GM12878 (cell line): ENCODE data around the gene UBE2E2. TPM values are rescaled to one million over a fixed set of nuclear protein-coding genes. Genes with fewer than 3 reads are reported as not detected.

ENCODE experiments used
- ATAC-seq: fragments of 200-7000 bp; cut with Tn5 transposase; 3 replicates; pipeline ENCODE4 v1.9.1; 2020; ENCODE audit warnings: mild to moderate bottlenecking, moderate library complexity
- BruUV-seq: library from RNA; stranded (reverse); fragments of 400-500 nt; replicated peaks from 2 replicates; lab custom pipeline; 2021; lab: Mats Ljungman, UMichigan
- CTCF ChIA-PET: fragments of 300-600 bp; sonication (Branson Sonifier 250); formaldehyde crosslinking; extraction: SDS; loops from one replicate; lab custom pipeline; 2021; ENCODE audit warnings: inconsistent platforms; lab: Yijun Ruan, JAX
- POLR2A ChIA-PET: fragments of 350-600 bp; formaldehyde crosslinking; extraction: SDS; loops from one replicate; lab custom pipeline; 2021; ENCODE audit warnings: inconsistent platforms; lab: Charles Lee
- RAD21 ChIA-PET: fragments of 300-600 bp; sonication (Branson Sonifier 250); formaldehyde crosslinking; loops from one replicate; lab custom pipeline; 2023; ENCODE audit warnings: antibody characterized with exemption; ENCODE audit not compliant: unreplicated experiment; lab: Charles Lee
- SMC1A ChIA-PET: fragments of 300-600 bp; sonication (Branson Sonifier 250); formaldehyde crosslinking; loops from one replicate; lab custom pipeline; 2023; ENCODE audit not compliant: unreplicated experiment, uncharacterized antibody; lab: Charles Lee
- DNase-seq: peaks from one replicate; pipeline ENCODE4 v3.0.0-alpha.2; 2011; ENCODE audit warnings: low read depth, low spot score
- FAIRE-seq: peaks from 3 replicates; lab custom pipeline; 2011; peaks lifted over from hg19 to GRCh38; lab: Jason Lieb, UNC
- H2AFZ ChIP-seq: 2 replicates; pipeline ENCODE4 v1.6.0; 2011; ENCODE audit warnings: low read depth, low read length, control low read depth; ENCODE audit not compliant: control insufficient read depth
- H3K27ac ChIP-seq: 2 replicates; pipeline ENCODE4 v1.5.1; 2011; ENCODE audit warnings: control low read depth; ENCODE audit not compliant: control insufficient read depth, insufficient read depth
- H3K27me3 ChIP-seq, 2 experiments: replicated peaks in 1 of 2; 2 replicates each; pipeline versions ENCODE4 v1.6.0 to v1.6.1; 2011; ENCODE audit warnings: low read length in 1 of 2; ENCODE audit not compliant: control insufficient read depth in 2 of 2, insufficient read depth in 2 of 2
- H3K36me3 ChIP-seq, 2 experiments: 2 replicates each; pipeline ENCODE4 v1.5.1; 2011; ENCODE audit warnings: low read length in 1 of 2; ENCODE audit not compliant: control insufficient read depth in 2 of 2, insufficient read depth in 2 of 2
- H3K4me1 ChIP-seq: 2 replicates; pipeline ENCODE4 v1.6.1; 2011; ENCODE audit warnings: mild to moderate bottlenecking, low read length, moderate library complexity, mixed read lengths; ENCODE audit not compliant: control insufficient read depth, insufficient read depth
- H3K4me2 ChIP-seq: 2 replicates; pipeline ENCODE4 v1.6.0; 2011; ENCODE audit warnings: control low read depth; ENCODE audit not compliant: control insufficient read depth, insufficient read depth
- H3K4me3 ChIP-seq: fragments of 200-600 bp; sonication (generic); 2 replicates; pipeline ENCODE4 v1.5.1; 2016
- H3K79me2 ChIP-seq: 2 replicates; pipeline ENCODE4 v1.6.0; 2011; ENCODE audit warnings: low read length; ENCODE audit not compliant: control insufficient read depth, insufficient read depth
- H3K9ac ChIP-seq: 2 replicates; pipeline ENCODE4 v1.8.0; 2011; ENCODE audit warnings: low read length, control low read depth, mixed read lengths; ENCODE audit not compliant: control insufficient read depth, insufficient read depth
- H3K9me3 ChIP-seq: replicated peaks from 3 replicates; pipeline ENCODE4 v1.5.1; 2011; ENCODE audit warnings: mild to moderate bottlenecking, low read length; ENCODE audit not compliant: control insufficient read depth, insufficient read depth
- H4K20me1 ChIP-seq: 2 replicates; pipeline ENCODE4 v1.6.0; 2011; ENCODE audit not compliant: control insufficient read depth, insufficient read depth
- ATF7 ChIP-seq: fragments of 450-650 bp; IDR thresholded peaks from 2 replicates; pipeline ENCODE4 v1.6.1; 2016; ENCODE audit warnings: low read depth, mild to moderate bottlenecking
- MYB ChIP-seq: fragments of 150-350 bp; IDR thresholded peaks from 2 replicates; pipeline ENCODE4 v1.6.1; 2014; ENCODE audit warnings: mild to moderate bottlenecking, low read depth, low read length, borderline replicate concordance
- POLR2A ChIP-seq: IDR thresholded peaks from 2 replicates; pipeline ENCODE4 v1.6.1; 2011; ENCODE audit warnings: low read depth, mild to moderate bottlenecking, low read length
- SIX5 ChIP-seq: IDR thresholded peaks from 2 replicates; pipeline ENCODE4 v1.6.1; 2011; ENCODE audit warnings: mild to moderate bottlenecking, low read depth, low read length, moderate library complexity; ENCODE audit not compliant: severe bottlenecking
- TCF3 ChIP-seq: IDR thresholded peaks from 2 replicates; pipeline ENCODE4 v1.6.1; 2012; ENCODE audit warnings: low read depth, mild to moderate bottlenecking, low read length, borderline replicate concordance; ENCODE audit not compliant: insufficient read depth
- WGBS: methylation state at CpG from one replicate; pipeline ENCODE4 v1.1.6; 2016; ENCODE audit warnings: low lambda C conversion rate; ENCODE audit not compliant: insufficient replicate concordance, insufficient coverage; ENCODE audit errors: missing lambda C conversion rate; 5-methylcytosine and 5-hydroxymethylcytosine counted together
- in situ Hi-C: fragments of 300-500 bp; cut with MboI; formaldehyde crosslinking; loops from 9 replicates; pipeline ENCODE4 v1.14.3; 2018; ENCODE audit warnings: mixed read lengths
- intact Hi-C: fragments of 100-400 bp; cut with micrococcal nuclease; formaldehyde crosslinking; loops from one replicate; pipeline ENCODE4 v1.14.2; 2022; ENCODE audit not compliant: unreplicated experiment
- polyA plus RNA-seq, 11 experiments: library from polyadenylated mRNA; depleted of rRNA in 4 of 11; unstranded in 6 of 11; stranded (reverse) in 5 of 11; fragments of >200 nt; fragmentation: Nextera tagmentation in 4 of 11; fragmentation: Illumina TruSeq in 1 of 11; extraction: Ambion mirVana in 4 of 11; extraction: Trizol in 1 of 11; gene quantifications; 1 replicate in 1 of 11; 2 replicates in 10 of 11; pipeline versions ENCODE4 v1.2.1 to v1.2.3, GENCODE V29; 2011 to 2016; ENCODE audit warnings: inconsistent platforms in 2 of 11, missing spikeins in 2 of 11, low read depth in 1 of 11
- total RNA-seq, 4 experiments: library from RNA; depleted of rRNA in 3 of 4; stranded (reverse); fragments of >200 nt in 3 of 4; fragmentation: Illumina TruSeq in 1 of 4; extraction: Trizol in 1 of 4; gene quantifications; 2 replicates each; pipeline versions ENCODE4 v1.2.1 to v1.2.3, GENCODE V29; 2013 to 2021
- TF ChIP-seq, protein P1 (sequence below): fragments of 450-650 bp; IDR thresholded peaks from 2 replicates; pipeline ENCODE4 v1.6.1; 2018; ENCODE audit warnings: mild to moderate bottlenecking, low read depth, moderate library complexity; ENCODE audit not compliant: partially characterized antibody

UBE2E2 gene
- total and polyA plus RNA-seq, 10 of the 15 experiments (the other 5 are each of a cell fraction or from before 2014, with no cell fraction given), result 8.7 to 71.0 (median 36.4) TPM

DNA sequence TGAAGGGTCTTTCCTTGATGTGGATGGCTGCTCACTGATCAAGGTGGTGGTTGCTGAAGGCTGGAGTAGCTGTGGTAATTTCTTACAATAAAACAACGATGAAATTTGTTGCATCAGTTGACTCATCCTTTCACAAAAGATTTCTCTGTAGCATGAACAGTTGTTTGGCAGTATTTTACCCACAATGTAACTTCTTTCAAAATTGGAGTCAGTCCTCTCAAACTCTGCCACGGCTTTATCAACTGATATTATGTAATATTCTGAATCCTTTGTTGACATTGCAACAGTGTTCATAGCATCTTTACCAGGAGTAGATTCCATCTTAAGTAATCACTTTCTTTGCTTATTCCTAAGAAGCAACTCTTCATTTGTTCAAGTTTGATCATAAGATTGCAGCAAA lies 252.6 kb downstream of the UBE2E2 start:
- Histone ChIP-seq H3K4me2 (no peak overlapping the region), H4K20me1 (no peaks in the 10 kb centered on the region), H3K4me3 (no peak overlapping the region), H3K9ac (no peak overlapping the region), H2AFZ (no peak overlapping the region), H3K27ac (no peak overlapping the region), H3K36me3 (no peaks in the 10 kb centered on the region), H3K79me2 (no peaks in the 10 kb centered on the region), H3K4me1 (no peaks in the 10 kb centered on the region), H3K9me3 (no peaks in the 10 kb centered on the region; the same call in 2 of the 3 replicates), H3K27me3 (no peaks in the 10 kb centered on the region)
- CTCF ChIA-PET, result interaction anchor here (0.6 to 3.1 kb wide), 2 partner anchors 10 to 603 kb away, joined by 4 to 16 read pairs; no protein-coding TSS in a partner anchor
- ATAC-seq (no peak), FAIRE-seq (no peak), DNase-seq (no peak)
- RAD21 ChIA-PET, result no interaction called here
- BruUV-seq, result no TSS peak
- WGBS, result 74% methylated on average over 2 of the region's 2 CpGs
- in situ Hi-C loops (no loop called here), intact Hi-C loops (no loop called here)
- TF ChIP-seq, protein P1, sequence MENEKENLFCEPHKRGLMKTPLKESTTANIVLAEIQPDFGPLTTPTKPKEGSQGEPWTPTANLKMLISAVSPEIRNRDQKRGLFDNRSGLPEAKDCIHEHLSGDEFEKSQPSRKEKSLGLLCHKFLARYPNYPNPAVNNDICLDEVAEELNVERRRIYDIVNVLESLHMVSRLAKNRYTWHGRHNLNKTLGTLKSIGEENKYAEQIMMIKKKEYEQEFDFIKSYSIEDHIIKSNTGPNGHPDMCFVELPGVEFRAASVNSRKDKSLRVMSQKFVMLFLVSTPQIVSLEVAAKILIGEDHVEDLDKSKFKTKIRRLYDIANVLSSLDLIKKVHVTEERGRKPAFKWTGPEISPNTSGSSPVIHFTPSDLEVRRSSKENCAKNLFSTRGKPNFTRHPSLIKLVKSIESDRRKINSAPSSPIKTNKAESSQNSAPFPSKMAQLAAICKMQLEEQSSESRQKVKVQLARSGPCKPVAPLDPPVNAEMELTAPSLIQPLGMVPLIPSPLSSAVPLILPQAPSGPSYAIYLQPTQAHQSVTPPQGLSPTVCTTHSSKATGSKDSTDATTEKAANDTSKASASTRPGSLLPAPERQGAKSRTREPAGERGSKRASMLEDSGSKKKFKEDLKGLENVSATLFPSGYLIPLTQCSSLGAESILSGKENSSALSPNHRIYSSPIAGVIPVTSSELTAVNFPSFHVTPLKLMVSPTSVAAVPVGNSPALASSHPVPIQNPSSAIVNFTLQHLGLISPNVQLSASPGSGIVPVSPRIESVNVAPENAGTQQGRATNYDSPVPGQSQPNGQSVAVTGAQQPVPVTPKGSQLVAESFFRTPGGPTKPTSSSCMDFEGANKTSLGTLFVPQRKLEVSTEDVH, result no peak
- TF ChIP-seq MYB (no peak), TCF3 (no peak), ATF7 (no peak), POLR2A (no peak), SIX5 (no peak)
- POLR2A ChIA-PET, result no interaction called here
- SMC1A ChIA-PET, result interaction anchor here (0.9 to 2.0 kb wide), 7 partner anchors 9 to 352 kb away, joined by 3 to 6 read pairs (median 4); no protein-coding TSS in a partner anchor
